Adrenal gland (tissue), 5 donors: ENCODE measurements around the gene TBPL2.

Experiments
- POLR2A ChIP-seq, 2 donors: fragments of 450-650 bp; IDR thresholded peaks; one replicate each; pipeline ENCODE4 v1.6.1; 2017; ENCODE audit warnings: antibody characterized with exemption in 2 of 2, mild to moderate bottlenecking in 2 of 2, moderate library complexity in 1 of 2
- TF ChIP-seq, protein P1 (sequence below), 6 experiments: fragments of 450-650 bp in 4 of 6; fragments of 200-600 bp in 2 of 6; sonication (generic) in 1 of 6; IDR thresholded peaks; 1 replicate in 5 of 6; 2 replicates in 1 of 6; pipeline versions ENCODE4 v1.5.1 to v1.8.0; 2016 to 2021; ENCODE audit warnings: antibody characterized with exemption in 6 of 6, mild to moderate bottlenecking in 2 of 6, moderate library complexity in 1 of 6
- donor health status: DM: no; HTN: no; CAD: no.

DNA sequence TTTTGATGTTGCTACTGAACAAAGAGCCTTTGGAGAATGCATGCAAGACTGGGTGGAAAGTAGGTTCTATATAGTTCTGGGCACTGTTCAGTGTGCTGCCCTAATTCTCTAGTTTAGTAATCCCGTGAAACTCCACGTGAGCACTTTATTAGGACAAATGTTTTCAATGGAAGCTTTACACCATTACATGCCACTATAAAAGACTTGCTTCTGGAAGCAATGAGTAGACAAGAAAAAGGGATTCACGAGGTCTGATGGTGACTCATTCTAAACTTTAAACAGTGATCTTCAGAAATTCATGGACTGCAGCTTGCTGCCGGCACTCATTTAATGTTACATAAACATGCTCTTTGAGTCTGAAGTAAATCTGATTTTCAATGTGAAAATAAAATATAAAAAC lies 51.1 kb downstream of the TBPL2 start:
- TF ChIP-seq, protein P1, sequence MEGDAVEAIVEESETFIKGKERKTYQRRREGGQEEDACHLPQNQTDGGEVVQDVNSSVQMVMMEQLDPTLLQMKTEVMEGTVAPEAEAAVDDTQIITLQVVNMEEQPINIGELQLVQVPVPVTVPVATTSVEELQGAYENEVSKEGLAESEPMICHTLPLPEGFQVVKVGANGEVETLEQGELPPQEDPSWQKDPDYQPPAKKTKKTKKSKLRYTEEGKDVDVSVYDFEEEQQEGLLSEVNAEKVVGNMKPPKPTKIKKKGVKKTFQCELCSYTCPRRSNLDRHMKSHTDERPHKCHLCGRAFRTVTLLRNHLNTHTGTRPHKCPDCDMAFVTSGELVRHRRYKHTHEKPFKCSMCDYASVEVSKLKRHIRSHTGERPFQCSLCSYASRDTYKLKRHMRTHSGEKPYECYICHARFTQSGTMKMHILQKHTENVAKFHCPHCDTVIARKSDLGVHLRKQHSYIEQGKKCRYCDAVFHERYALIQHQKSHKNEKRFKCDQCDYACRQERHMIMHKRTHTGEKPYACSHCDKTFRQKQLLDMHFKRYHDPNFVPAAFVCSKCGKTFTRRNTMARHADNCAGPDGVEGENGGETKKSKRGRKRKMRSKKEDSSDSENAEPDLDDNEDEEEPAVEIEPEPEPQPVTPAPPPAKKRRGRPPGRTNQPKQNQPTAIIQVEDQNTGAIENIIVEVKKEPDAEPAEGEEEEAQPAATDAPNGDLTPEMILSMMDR (IDR thresholded peaks at IDR 0.05), result no peak
- TF ChIP-seq POLR2A (IDR thresholded peaks at IDR 0.05), result no peak
